Measurements from ENCODE around the gene PCDHGC3. TPM values are rescaled to one million over a fixed set of nuclear protein-coding genes. Genes with fewer than 3 reads are reported as not detected.

PCDHGC3 gene
- total and polyA plus RNA-seq, 9 of the 15 experiments (the other 6 are each of a cell fraction or from before 2014, with no cell fraction given), result 0.07 TPM; not detected in 8

DNA sequence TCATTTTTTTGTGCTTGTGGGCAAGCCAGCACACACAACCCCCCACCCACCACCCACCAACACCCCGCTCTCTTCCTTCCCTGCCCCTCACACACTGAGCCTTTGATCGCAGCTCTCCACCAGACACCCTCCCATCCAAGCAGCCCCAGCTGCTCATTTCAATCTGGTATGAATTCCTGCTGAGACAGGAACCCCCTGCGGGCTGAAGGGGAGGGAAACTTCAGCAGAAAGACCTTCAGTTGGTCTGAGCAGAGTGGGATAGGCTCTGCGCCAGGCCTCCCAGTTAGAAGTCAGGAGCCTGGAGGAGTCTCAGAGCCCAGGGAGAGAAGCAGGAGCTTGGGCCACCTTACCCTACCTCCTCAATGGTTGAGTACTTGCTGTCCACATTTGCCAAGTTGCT, 20.3 kb downstream of the PCDHGC3 start:
- no peaks in the 10 kb centered on the region for H3K79me2 ChIP-seq (ENCODE audit: control insufficient read depth, insufficient read depth, low read length)
- H3K9me3 ChIP-seq (replicated peaks; ENCODE audit: control insufficient read depth, insufficient read depth, low read depth, low read length), result no peaks in the 10 kb centered on the region
- WGBS (ENCODE audit: insufficient coverage, low coverage, missing lambda C conversion rate), result 0% methylated on average over 3 of the region's 4 CpGs
- DNase-seq (ENCODE audit: extremely low read depth in 1 of 4, low spot score in 3 of 4) (no peak), ATAC-seq (no peak), FAIRE-seq (no peak)
- H3K27me3 ChIP-seq (ENCODE audit: control insufficient read depth in 2 of 2, insufficient read depth in 2 of 2, low read length in 2 of 2), result peaks cover 13 to 54% of the 10 kb centered on the region in 2 experiments
- CTCF ChIA-PET (ENCODE audit: low intra/inter-chr PET ratio), result no interaction called here
- H3K4me3 ChIP-seq, result no peak overlapping the region
- POLR2A ChIA-PET, result interaction anchor here (0.6 to 1.6 kb wide), 2 partner anchors 12 to 141 kb away, joined by 3 to 4 read pairs; partner anchors contain the start of gene RELL2
- peaks cover 0 to 15% of the 10 kb centered on the region in 2 experiments; a peak in 1 of 5 replicates for H3K4me1 ChIP-seq (replicated peaks in 1 of 2; ENCODE audit: control insufficient read depth in 2 of 2, insufficient read depth in 2 of 2, low read length in 2 of 2)
- TF ChIP-seq ZSCAN29 (IDR thresholded peaks at IDR 0.05), result no peak
- TF ChIP-seq TCF7L2 (IDR thresholded peaks at IDR 0.05; ENCODE audit: low read depth, low read length), result no peak
- TF ChIP-seq ILK (tag; IDR thresholded peaks at IDR 0.05; ENCODE audit: borderline replicate concordance, low read depth), result no peak
- TF ChIP-seq ESRRB (CRISPR knock-in tag; IDR thresholded peaks at IDR 0.05; ENCODE audit: borderline replicate concordance), result no peak
- TF ChIP-seq HDAC3 (IDR thresholded peaks at IDR 0.05; ENCODE audit: borderline replicate concordance, partially characterized antibody), result no peak
- TF ChIP-seq MAZ (CRISPR knock-in tag; conservative IDR thresholded peaks at IDR 0.05 in 1 of 2, IDR thresholded peaks at IDR 0.05 in 1 of 2), result no peak
- no peak for TF ChIP-seq PKNOX1 (IDR thresholded peaks at IDR 0.05)
- no peak for TF ChIP-seq SRSF1 (IDR thresholded peaks at IDR 0.05; ENCODE audit: low read depth, low read length)
- no peak for TF ChIP-seq MYBL2 (IDR thresholded peaks at IDR 0.05; ENCODE audit: low read depth)
- TF ChIP-seq MYBL2 (CRISPR knock-in tag; IDR thresholded peaks at IDR 0.05; ENCODE audit: borderline replicate concordance), result no peak
- TF ChIP-seq ZNF668 (CRISPR knock-in tag; IDR thresholded peaks at IDR 0.05), result no peak
- no peak for TF ChIP-seq ADNP (tag; IDR thresholded peaks at IDR 0.05)
- no peak for TF ChIP-seq CBX1 (IDR thresholded peaks at IDR 0.05; ENCODE audit: low read depth)
- intact Hi-C loops (cut with micrococcal nuclease) (no loop called here), in situ Hi-C loops (cut with MboI) (no loop called here)
- H3K36me3 ChIP-seq (ENCODE audit: control insufficient read depth, insufficient read depth, low read length), result no peaks in the 10 kb centered on the region
- BruUV-seq (replicated peaks), result no TSS peak
- no peaks in the 10 kb centered on the region for H3K9me1 ChIP-seq (ENCODE audit: control insufficient read depth, insufficient read depth, low read length)
- no peak overlapping the region for H3K9ac ChIP-seq (ENCODE audit: insufficient read depth in 1 of 2, low read depth in 2 of 2, low read length in 2 of 2)
- no peaks in the 10 kb centered on the region for H4K20me1 ChIP-seq (replicated peaks; ENCODE audit: control insufficient read depth, insufficient read depth, low read length)
- H2AFZ ChIP-seq (ENCODE audit: low read depth, low read length), result no peak overlapping the region
- H3K27ac ChIP-seq (ENCODE audit: extremely low read depth, low read depth, low read length), result no peak overlapping the region
- no peak overlapping the region for H3K4me2 ChIP-seq (ENCODE audit: insufficient read depth, low read length)
